Measurements from ENCODE around the gene KIAA0513.

GRCh38 chr16:85141491-85142128 is 114.0 kb downstream of the KIAA0513 start:
- TF ChIP-seq GATA2 (IDR thresholded peaks at IDR 0.05; ENCODE audit: low read depth, low read length) (no peak), GATA3 (IDR thresholded peaks at IDR 0.05; ENCODE audit: low read depth, low read length) (no peak)

All from SH-SY5Y (cell line).